ENCODE measurements around the gene ZSCAN20. TPM values are rescaled to one million over a fixed set of nuclear protein-coding genes. Genes with fewer than 3 reads are reported as not detected.

ZSCAN20 gene
- total RNA-seq, 4 donors from 2014 or later = 2.4 to 16.0 (median 5.2) TPM

GRCh38 chr1:33443705-33444180 lies 28.7 kb upstream of the ZSCAN20 start:
- Histone ChIP-seq H3K4me3 (no peak overlapping the region), H3K9me3 (no peaks in the 10 kb centered on the region), H3K27ac (peak overlapping the region; percentile 48 to 65), H3K4me1 (peaks cover 0 to 6% of the 10 kb centered on the region in 2 donors), H3K27me3 (no peaks in the 10 kb centered on the region), H3K36me3 (no peaks in the 10 kb centered on the region)
- TF ChIP-seq CTCF (IDR thresholded peaks at IDR 0.05) = no peak
- intact Hi-C loops (cut with DNase I; ENCODE audit: low total_unique reads) = no loop called here
- DNase-seq = peak; percentile 47 to 72

GRCh38 chr1:33445108-33445507 lies 27.3 kb upstream of the ZSCAN20 start:
- no peaks in the 10 kb centered on the region for H3K27me3 ChIP-seq
- no peak for DNase-seq
- H3K36me3 ChIP-seq = no peaks in the 10 kb centered on the region
- no peaks in the 10 kb centered on the region for H3K9me3 ChIP-seq
- H3K27ac ChIP-seq = no peak overlapping the region
- peaks cover 0 to 6% of the 10 kb centered on the region in 2 donors for H3K4me1 ChIP-seq
- TF ChIP-seq CTCF (IDR thresholded peaks at IDR 0.05) = no peak
- no peak for TF ChIP-seq POLR2A (IDR thresholded peaks at IDR 0.05)
- intact Hi-C loops (cut with DNase I; ENCODE audit: low total_unique reads) = no loop called here
- no peak overlapping the region for H3K4me3 ChIP-seq

- Histone ChIP-seq H3K27ac (no peak overlapping the region), H3K4me1 (peaks cover 0 to 6% of the 10 kb centered on the region in 2 donors), H3K9me3 (no peaks in the 10 kb centered on the region), H3K27me3 (no peaks in the 10 kb centered on the region), H3K4me3 (no peak overlapping the region), H3K36me3 (no peaks in the 10 kb centered on the region)
- TF ChIP-seq CTCF (IDR thresholded peaks at IDR 0.05) = no peak
- TF ChIP-seq POLR2A (IDR thresholded peaks at IDR 0.05) = no peak
- intact Hi-C loops (cut with DNase I; ENCODE audit: low total_unique reads) = no loop called here
- DNase-seq = no peak
These were observed 25.9 kb upstream of the ZSCAN20 start for GRCh38 chr1:33446590-33446989.

- no peaks in the 10 kb centered on the region for H3K4me1 ChIP-seq
- intact Hi-C loops (cut with DNase I; ENCODE audit: low total_unique reads) = no loop called here
- H3K9me3 ChIP-seq = no peaks in the 10 kb centered on the region
- no peak for DNase-seq
- H3K27me3 ChIP-seq = no peaks in the 10 kb centered on the region
- H3K4me3 ChIP-seq = no peak overlapping the region
- no peaks in the 10 kb centered on the region for H3K36me3 ChIP-seq
- no peak overlapping the region for H3K27ac ChIP-seq
- TF ChIP-seq CTCF (IDR thresholded peaks at IDR 0.05) = no peak
- no peak for TF ChIP-seq POLR2A (IDR thresholded peaks at IDR 0.05)
These were observed 17.7 kb upstream of the ZSCAN20 start for GRCh38 chr1:33454646-33455282.

GRCh38 chr1:33455539-33456501 lies 16.6 kb upstream of the ZSCAN20 start:
- Histone ChIP-seq H3K4me1 (no peaks in the 10 kb centered on the region), H3K4me3 (no peak overlapping the region), H3K27ac (peak overlapping the region in 1 of 2 donors; percentile 9), H3K36me3 (no peaks in the 10 kb centered on the region), H3K27me3 (no peaks in the 10 kb centered on the region), H3K9me3 (no peaks in the 10 kb centered on the region)
- peak in 1 of 2 donors; percentile 51 for DNase-seq
- peak; percentile 29 to 71 (median 55) for TF ChIP-seq CTCF (IDR thresholded peaks at IDR 0.05)
- TF ChIP-seq POLR2A (IDR thresholded peaks at IDR 0.05) = no peak
- intact Hi-C loops (cut with DNase I; ENCODE audit: low total_unique reads) = no loop called here

All from uterus (tissue), 4 donors.